AG04450 (cell line): ENCODE measurements around the gene CRYBA1. TPM values are rescaled to one million over a fixed set of nuclear protein-coding genes. Genes with fewer than 3 reads are reported as not detected.

Experiments used
- CTCF ChIA-PET: fragments of 300-600, 350-600 bp; formaldehyde crosslinking; extraction: SDS; loops from one replicate; lab custom pipeline; 2022; ENCODE audit warnings: antibody characterized with exemption, inconsistent platforms; lab: Charles Lee
- POLR2A ChIA-PET: fragments of 350-600 bp; formaldehyde crosslinking; extraction: SDS; loops from one replicate; lab custom pipeline; 2021; ENCODE audit warnings: antibody characterized with exemption, inconsistent platforms; lab: Yijun Ruan, JAX
- DNase-seq: peaks from one replicate; pipeline ENCODE4 v3.0.0-alpha.2; 2011; ENCODE audit warnings: low read depth, low spot score
- H3K27ac ChIP-seq: one replicate; pipeline ENCODE4 v1.5.1; 2012; ENCODE audit warnings: low read depth, low read length, control low read depth
- H3K27me3 ChIP-seq: one replicate; pipeline ENCODE4 v1.6.0; 2012; ENCODE audit warnings: low read length; ENCODE audit not compliant: control insufficient read depth, insufficient read depth
- H3K4me3 ChIP-seq: 2 replicates; pipeline ENCODE4 v1.5.1; 2011; ENCODE audit warnings: mild to moderate bottlenecking, low read depth, low read length, control low read depth
- H3K9me3 ChIP-seq: 2 replicates; pipeline ENCODE4 v1.5.1; 2012; ENCODE audit warnings: low read length; ENCODE audit not compliant: control insufficient read depth, insufficient read depth
- CTCF ChIP-seq: IDR thresholded peaks from 2 replicates; pipeline ENCODE4 v1.5.1; 2011; ENCODE audit warnings: low read depth, low read length, control low read depth, inconsistent platforms
- polyA plus RNA-seq: library from polyadenylated mRNA; depleted of rRNA; stranded (reverse); fragments of >200 nt; gene quantifications from 2 replicates; pipeline ENCODE4 v1.2.3, GENCODE V29; 2011

CRYBA1 gene
- polyA plus RNA-seq, 1 experiment, result not detected

GRCh38 chr17:29247219-29247618 lies 560 bp downstream of the CRYBA1 start:
- TF ChIP-seq CTCF, result no peak
- no peak for DNase-seq
- ChIA-PET POLR2A (no interaction called here), CTCF (no interaction called here)
- no peaks in the 10 kb centered on the region for H3K27me3 ChIP-seq
- H3K27ac ChIP-seq, result no peak overlapping the region
- no peak overlapping the region for H3K4me3 ChIP-seq
- H3K9me3 ChIP-seq, result no peaks in the 10 kb centered on the region

- no peaks in the 10 kb centered on the region for H3K9me3 ChIP-seq
- no peak for DNase-seq
- POLR2A ChIA-PET, result no interaction called here
- CTCF ChIA-PET, result interaction anchor here (1.6 to 4.7 kb wide), 2 partner anchors 29 to 132 kb away, joined by 5 to 22 read pairs; no protein-coding TSS in a partner anchor
- H3K4me3 ChIP-seq, result no peak overlapping the region
- TF ChIP-seq CTCF, result no peak
- no peak overlapping the region for H3K27ac ChIP-seq
- H3K27me3 ChIP-seq, result no peaks in the 10 kb centered on the region
These were observed 2.2 kb downstream of the CRYBA1 start for GRCh38 chr17:29248845-29249244.

- peak; percentile 59 for DNase-seq
- no peaks in the 10 kb centered on the region for H3K9me3 ChIP-seq
- no peak for TF ChIP-seq CTCF
- ChIA-PET POLR2A (interaction anchor here (0.5 to 1.7 kb wide), 4 partner anchors 10 to 103 kb away, joined by 3 to 19 read pairs (median 5); partner anchors contain the start of gene NUFIP2), CTCF (interaction anchor here (0.9 to 4.7 kb wide), 11 partner anchors 9 to 134 kb away, joined by 3 to 22 read pairs (median 7); partner anchors contain the start of gene MYO18A)
- no peaks in the 10 kb centered on the region for H3K27me3 ChIP-seq
- H3K27ac ChIP-seq, result peak overlapping the region; percentile 49
- H3K4me3 ChIP-seq, result no peak overlapping the region
These were observed 4.0 kb downstream of the CRYBA1 start for GRCh38 chr17:29250666-29251065.

- POLR2A ChIA-PET, result interaction anchor here (1.0 to 1.7 kb wide), 2 partner anchors 10 to 93 kb away, joined by 3 to 19 read pairs; no protein-coding TSS in a partner anchor
- CTCF ChIA-PET, result interaction anchor here (1.0 to 4.7 kb wide), 9 partner anchors 10 to 134 kb away, joined by 3 to 22 read pairs (median 8); partner anchors contain the start of gene MYO18A
- Histone ChIP-seq H3K27me3 (no peaks in the 10 kb centered on the region), H3K4me3 (no peak overlapping the region), H3K9me3 (no peaks in the 10 kb centered on the region), H3K27ac (peak overlapping the region; percentile 49)
- no peak for DNase-seq
- TF ChIP-seq CTCF, result no peak
These were observed 4.5 kb downstream of the CRYBA1 start for GRCh38 chr17:29251184-29251583.

- CTCF ChIA-PET, result interaction anchor here (1.1 to 4.7 kb wide), 5 partner anchors 11 to 107 kb away, joined by 4 to 22 read pairs (median 7); no protein-coding TSS in a partner anchor
These were observed 5.6 kb downstream of the CRYBA1 start for GRCh38 chr17:29252101-29252791.

More at GRCh38 chr17:29252101-29252791, 5.6 kb downstream of the CRYBA1 start:
- Histone ChIP-seq H3K9me3 (no peaks in the 10 kb centered on the region), H3K4me3 (no peak overlapping the region), H3K27ac (peak overlapping the region; percentile 22), H3K27me3 (no peaks in the 10 kb centered on the region)
- TF ChIP-seq CTCF, result peak; percentile 56
- POLR2A ChIA-PET, result no interaction called here
- DNase-seq, result no peak
